Subcutaneous adipose tissue (tissue), 4 donors: Measurements from ENCODE around the gene PTPRN2. TPM values are rescaled to one million over a fixed set of nuclear protein-coding genes. Genes with fewer than 3 reads are reported as not detected.

ENCODE experiments used
- total RNA-seq, 4 donors: library from RNA; depleted of rRNA; stranded (reverse); fragments of >200 nt; gene quantifications; one replicate each; pipeline ENCODE4 v1.1.0, GENCODE V29; 2016
- TF ChIP-seq, protein P1 (sequence below): fragments of 450-650 bp; IDR thresholded peaks from one replicate; pipeline ENCODE4 v1.5.1; 2016; ENCODE audit warnings: low read depth, mild to moderate bottlenecking, control low read depth, antibody characterized with exemption, moderate library complexity

Gene PTPRN2
- total RNA-seq, 4 donors from 2014 or later: 2.0 to 4.6 (median 3.7) TPM

DNA sequence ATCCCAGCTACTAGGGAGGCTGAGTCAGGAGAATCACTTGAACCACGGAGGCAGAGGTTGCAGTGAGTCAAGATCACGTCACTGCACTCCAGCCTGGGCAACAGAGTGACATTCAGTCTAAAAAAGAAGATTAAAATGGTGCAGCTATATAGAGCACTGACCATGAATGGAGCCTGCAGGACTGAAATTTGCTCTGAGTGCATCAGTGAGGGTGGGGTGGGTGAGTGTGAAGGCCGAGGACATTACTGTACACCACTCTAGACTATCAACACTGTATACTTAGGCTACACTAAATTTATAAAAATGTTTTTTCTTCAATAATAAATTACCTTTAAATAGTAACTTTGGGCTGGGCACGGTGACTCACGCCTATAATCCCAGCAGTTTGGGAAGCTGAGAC, 294.7 kb downstream of the PTPRN2 start:
- TF ChIP-seq, protein P1, sequence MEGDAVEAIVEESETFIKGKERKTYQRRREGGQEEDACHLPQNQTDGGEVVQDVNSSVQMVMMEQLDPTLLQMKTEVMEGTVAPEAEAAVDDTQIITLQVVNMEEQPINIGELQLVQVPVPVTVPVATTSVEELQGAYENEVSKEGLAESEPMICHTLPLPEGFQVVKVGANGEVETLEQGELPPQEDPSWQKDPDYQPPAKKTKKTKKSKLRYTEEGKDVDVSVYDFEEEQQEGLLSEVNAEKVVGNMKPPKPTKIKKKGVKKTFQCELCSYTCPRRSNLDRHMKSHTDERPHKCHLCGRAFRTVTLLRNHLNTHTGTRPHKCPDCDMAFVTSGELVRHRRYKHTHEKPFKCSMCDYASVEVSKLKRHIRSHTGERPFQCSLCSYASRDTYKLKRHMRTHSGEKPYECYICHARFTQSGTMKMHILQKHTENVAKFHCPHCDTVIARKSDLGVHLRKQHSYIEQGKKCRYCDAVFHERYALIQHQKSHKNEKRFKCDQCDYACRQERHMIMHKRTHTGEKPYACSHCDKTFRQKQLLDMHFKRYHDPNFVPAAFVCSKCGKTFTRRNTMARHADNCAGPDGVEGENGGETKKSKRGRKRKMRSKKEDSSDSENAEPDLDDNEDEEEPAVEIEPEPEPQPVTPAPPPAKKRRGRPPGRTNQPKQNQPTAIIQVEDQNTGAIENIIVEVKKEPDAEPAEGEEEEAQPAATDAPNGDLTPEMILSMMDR: no peak

DNA sequence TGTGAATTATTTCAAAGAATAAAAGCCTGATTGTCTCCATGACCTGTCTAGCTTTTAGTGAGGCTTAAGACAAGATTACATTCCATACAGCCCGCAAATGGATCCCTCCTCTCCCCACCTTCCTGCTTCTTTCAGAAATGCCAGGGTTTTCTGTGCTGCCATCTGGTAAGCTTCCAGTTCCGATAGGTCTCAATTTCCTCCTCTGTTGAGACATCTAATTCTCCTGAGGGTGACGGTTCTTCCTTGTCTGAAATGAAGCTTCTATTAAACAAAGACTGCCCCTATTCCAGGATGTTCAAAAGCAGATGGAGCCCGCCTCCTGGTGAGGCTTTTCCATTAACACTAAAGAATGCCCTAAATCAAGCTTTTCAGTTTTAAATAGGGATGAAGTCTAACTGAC, 295.6 kb downstream of the PTPRN2 start:
- TF ChIP-seq, protein P1: no peak

DNA sequence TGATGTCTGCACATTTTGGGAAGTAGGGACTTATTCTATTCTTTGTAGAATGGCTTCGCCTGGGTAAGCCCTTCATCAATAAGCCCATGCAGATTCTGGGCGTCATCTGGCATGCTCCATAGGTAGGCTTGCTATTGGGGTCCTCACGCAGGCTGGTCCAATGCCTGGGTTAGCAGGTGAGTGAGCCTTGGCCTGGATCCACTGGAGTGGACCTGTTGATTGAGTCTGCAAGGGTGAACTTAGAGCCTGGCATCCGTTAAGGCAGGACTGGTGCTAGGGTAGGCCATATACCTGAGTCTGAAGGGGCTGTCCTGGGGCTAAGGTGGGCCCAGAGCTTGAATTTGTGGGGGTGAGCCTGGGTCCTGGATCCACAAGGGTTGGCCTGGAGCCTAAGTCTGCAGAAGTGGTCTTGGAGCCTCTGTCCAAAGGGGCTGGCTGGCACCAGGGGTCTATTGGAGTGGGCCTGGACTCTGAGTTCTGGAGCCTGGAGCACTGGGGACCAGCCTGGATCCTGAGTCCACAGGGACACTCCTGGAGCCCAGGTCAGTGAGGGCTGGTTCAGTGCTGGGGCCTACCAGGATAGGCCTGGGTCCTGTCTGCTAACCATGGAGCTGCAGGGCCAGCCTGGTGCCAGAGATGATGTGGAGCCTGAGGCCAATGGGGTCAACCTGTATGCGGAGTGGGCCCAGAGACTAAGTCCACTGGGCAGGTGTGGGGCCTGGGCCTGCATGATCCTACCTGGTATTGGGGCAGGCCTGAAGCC, 297.7 kb downstream of the PTPRN2 start:
- TF ChIP-seq, protein P1: no peak

DNA sequence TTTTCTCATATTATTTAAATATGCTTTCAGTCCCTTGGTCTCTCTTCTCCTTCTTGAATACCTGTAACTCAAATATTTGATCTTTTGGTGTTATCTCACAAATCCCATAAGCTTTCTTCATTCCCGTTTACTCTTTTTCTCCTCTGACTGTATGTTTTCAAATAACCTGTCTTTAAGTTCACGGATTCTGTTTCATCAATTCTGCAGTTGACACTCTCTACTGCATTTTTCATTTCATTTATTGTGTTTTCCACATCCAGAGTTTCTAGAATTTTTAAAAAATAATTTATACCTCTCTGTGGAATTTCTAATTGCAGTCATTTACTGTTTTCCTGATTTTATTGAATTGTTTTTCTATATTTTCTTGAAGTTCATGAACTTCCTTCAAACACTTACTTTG, 298.4 kb downstream of the PTPRN2 start:
- TF ChIP-seq, protein P1: no peak

DNA sequence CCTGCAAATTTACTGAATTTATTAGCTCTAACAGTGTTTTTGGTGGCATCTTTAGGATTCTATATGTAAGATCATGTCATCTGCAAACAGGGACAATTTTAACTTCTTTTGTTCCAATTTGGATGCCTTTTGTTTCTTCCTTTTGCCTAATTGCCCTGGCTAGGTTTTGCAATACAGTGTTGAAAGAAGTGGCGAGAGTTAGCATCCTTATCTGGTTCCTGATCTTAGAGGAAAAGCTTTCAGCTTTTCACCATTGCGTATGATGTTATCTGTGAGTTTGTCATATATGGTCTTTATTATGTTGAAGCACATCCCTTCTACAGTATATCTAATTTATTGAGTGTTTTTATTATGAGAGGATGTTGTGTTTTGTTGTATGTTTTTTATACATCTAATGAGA, 301.4 kb downstream of the PTPRN2 start:
- TF ChIP-seq, protein P1: no peak

DNA sequence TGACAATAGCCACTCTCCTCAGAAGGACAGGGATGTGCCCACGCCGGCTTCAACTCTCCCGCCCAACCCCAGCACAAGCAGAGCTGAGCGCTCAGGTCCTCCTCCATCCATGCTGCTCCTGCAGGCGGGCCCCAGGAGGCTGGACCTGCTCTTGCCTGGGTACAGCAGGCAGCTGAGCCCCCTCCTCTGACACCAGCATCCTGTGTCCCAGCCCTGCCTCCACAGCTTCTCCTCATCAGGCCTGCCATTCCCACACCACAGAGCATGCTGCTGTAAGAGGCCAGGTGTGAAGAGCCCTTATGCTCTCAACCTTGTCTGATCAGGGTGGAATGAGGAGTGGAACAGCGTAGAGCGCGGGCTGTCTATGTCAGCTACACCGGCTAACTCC, 302.2 kb downstream of the PTPRN2 start:
- TF ChIP-seq, protein P1: no peak

DNA sequence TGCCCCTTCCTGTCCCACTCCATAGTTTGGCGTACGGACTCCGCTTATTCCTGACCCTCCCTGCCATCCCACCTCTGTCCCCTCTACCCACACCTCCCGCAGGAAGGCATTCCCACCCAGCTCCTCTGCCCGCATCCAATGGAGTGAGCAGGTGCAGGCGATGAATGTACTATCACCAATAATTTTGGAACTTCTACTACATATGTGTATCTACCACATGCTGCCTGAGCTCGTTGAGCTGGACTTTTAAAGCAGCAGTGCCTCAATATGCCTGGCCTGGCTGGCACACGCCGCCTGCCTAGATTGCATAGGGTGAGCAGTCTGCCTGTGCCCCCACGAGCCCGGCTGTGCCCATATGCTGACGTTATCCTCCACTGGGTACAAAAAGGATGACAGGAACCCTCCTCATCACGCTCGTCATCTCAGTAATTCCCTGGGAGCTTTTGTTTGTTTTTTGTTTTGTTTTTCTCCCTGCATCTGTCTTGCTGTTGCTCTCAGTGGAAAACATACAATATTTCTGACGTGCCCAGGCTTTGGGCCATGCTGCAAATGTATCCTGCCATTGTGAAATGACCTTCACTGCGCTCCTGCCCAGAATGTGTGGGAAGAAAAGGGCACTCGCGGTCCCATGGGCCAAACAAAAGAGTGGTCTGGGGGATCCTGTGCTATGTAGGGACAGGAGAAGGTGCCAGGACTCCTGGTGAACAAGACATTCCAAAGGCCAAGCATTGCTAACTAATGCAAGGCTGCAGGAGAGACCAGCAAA, 302.8 kb downstream of the PTPRN2 start:
- TF ChIP-seq, protein P1: no peak
